GM19035 (cell line): ENCODE data around the gene ASCL3.
"Not testable (repeated sequence)": the region's sequence is repeated elsewhere in the genome, so short reads cannot be mapped to it uniquely, and the experiment has no call there.

Experiments
- ATAC-seq: cut with Tn5 transposase; IDR thresholded peaks from one replicate; pipeline ENCODE4 v1.9.1; 2021; ENCODE audit not compliant: unreplicated experiment

Gene ASCL3

GRCh38 chr11:8942518-8943066 is at the start of gene ASCL3:
TSS of gene ASCL3 (minus strand) at chr11:8943016. CDS start at chr11:8938161, 4,855 bp downstream.
- ATAC-seq, result no peak

GRCh38 chr11:8989453-8989852 is 46.6 kb upstream of the ASCL3 start:
- ATAC-seq, result no peak

- ATAC-seq, result no peak
These were observed 45.8 kb upstream of the ASCL3 start for GRCh38 chr11:8988329-8989234.

GRCh38 chr11:8987446-8987845 is 44.6 kb upstream of the ASCL3 start:
- no peak for ATAC-seq

- not testable (repeated sequence) for ATAC-seq
These were observed 44.0 kb upstream of the ASCL3 start for GRCh38 chr11:8986772-8987171.

- ATAC-seq, result no peak
These were observed 42.6 kb upstream of the ASCL3 start for GRCh38 chr11:8985462-8985861.

GRCh38 chr11:8983552-8983951 is 40.7 kb upstream of the ASCL3 start:
- ATAC-seq, result no peak

GRCh38 chr11:8980485-8980884 is 37.7 kb upstream of the ASCL3 start:
- no peak for ATAC-seq

GRCh38 chr11:8979365-8979764 is 36.5 kb upstream of the ASCL3 start:
- ATAC-seq, result not testable (repeated sequence)

GRCh38 chr11:8973121-8973520 is 30.3 kb upstream of the ASCL3 start:
- no peak for ATAC-seq

GRCh38 chr11:8971924-8972316 is 29.1 kb upstream of the ASCL3 start:
- ATAC-seq, result no peak

GRCh38 chr11:8971196-8971923 is 28.5 kb upstream of the ASCL3 start:
- ATAC-seq, result no peak

- ATAC-seq, result no peak
These were observed 24.4 kb upstream of the ASCL3 start for GRCh38 chr11:8967184-8967583.

GRCh38 chr11:8964324-8965320 is 21.8 kb upstream of the ASCL3 start, which contains the start of gene TMEM9B:
TSS of gene TMEM9B (minus strand) at chr11:8964442. CDS start at chr11:8964313, 129 bp downstream.
- peak; percentile 77 for ATAC-seq

GRCh38 chr11:8963569-8964323 is 20.9 kb upstream of the ASCL3 start:
- ATAC-seq, result peak; percentile 67

GRCh38 chr11:8962841-8963240 is 20.0 kb upstream of the ASCL3 start:
- ATAC-seq, result no peak

GRCh38 chr11:8961401-8961800 is 18.6 kb upstream of the ASCL3 start:
- ATAC-seq, result no peak

- peak; percentile 46 for ATAC-seq
These were observed 16.8 kb upstream of the ASCL3 start for GRCh38 chr11:8959546-8960166.

GRCh38 chr11:8956860-8957259 is 14.0 kb upstream of the ASCL3 start:
- no peak for ATAC-seq
